ENCODE results near the gene DGKI.

DNA sequence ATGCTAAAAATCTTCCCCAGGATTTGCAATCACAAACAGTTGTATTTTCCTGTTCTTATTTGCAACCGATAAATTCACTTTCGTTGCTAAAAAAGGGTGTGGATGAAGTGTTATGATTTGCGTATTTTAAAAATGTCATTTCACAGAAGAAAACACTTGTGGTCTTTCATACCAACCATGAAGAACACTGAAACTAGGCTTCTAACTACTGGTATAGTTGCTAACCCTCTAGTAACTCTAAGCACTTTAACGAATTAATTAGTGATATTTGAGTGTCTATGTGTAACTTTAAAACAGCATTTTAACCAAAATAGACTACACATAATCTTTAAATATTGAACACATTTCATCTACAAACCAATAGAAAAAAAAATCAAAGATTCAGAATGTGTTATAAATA is 315.1 kb downstream of the DGKI start:
- TF ChIP-seq, protein P1, sequence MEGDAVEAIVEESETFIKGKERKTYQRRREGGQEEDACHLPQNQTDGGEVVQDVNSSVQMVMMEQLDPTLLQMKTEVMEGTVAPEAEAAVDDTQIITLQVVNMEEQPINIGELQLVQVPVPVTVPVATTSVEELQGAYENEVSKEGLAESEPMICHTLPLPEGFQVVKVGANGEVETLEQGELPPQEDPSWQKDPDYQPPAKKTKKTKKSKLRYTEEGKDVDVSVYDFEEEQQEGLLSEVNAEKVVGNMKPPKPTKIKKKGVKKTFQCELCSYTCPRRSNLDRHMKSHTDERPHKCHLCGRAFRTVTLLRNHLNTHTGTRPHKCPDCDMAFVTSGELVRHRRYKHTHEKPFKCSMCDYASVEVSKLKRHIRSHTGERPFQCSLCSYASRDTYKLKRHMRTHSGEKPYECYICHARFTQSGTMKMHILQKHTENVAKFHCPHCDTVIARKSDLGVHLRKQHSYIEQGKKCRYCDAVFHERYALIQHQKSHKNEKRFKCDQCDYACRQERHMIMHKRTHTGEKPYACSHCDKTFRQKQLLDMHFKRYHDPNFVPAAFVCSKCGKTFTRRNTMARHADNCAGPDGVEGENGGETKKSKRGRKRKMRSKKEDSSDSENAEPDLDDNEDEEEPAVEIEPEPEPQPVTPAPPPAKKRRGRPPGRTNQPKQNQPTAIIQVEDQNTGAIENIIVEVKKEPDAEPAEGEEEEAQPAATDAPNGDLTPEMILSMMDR (IDR thresholded peaks at IDR 0.05) = no peak
- TF ChIP-seq POLR2AphosphoS5 (IDR thresholded peaks at IDR 0.05) = no peak
- no peak for TF ChIP-seq POLR2A (IDR thresholded peaks at IDR 0.05; ENCODE audit: low read depth)
